Tracheal epithelial cell (primary cell): ENCODE results near the gene FOXF2. TPM values are rescaled to one million over a fixed set of nuclear protein-coding genes. Genes with fewer than 3 reads are reported as not detected.

Experiments
- total RNA-seq: library from RNA; depleted of rRNA; stranded (reverse); fragments of >200 nt; gene quantifications from 2 replicates; pipeline ENCODE4 v1.2.1, GENCODE V29; 2014

The FOXF2 gene
- total RNA-seq, result not detected in 2 replicates

DNA sequence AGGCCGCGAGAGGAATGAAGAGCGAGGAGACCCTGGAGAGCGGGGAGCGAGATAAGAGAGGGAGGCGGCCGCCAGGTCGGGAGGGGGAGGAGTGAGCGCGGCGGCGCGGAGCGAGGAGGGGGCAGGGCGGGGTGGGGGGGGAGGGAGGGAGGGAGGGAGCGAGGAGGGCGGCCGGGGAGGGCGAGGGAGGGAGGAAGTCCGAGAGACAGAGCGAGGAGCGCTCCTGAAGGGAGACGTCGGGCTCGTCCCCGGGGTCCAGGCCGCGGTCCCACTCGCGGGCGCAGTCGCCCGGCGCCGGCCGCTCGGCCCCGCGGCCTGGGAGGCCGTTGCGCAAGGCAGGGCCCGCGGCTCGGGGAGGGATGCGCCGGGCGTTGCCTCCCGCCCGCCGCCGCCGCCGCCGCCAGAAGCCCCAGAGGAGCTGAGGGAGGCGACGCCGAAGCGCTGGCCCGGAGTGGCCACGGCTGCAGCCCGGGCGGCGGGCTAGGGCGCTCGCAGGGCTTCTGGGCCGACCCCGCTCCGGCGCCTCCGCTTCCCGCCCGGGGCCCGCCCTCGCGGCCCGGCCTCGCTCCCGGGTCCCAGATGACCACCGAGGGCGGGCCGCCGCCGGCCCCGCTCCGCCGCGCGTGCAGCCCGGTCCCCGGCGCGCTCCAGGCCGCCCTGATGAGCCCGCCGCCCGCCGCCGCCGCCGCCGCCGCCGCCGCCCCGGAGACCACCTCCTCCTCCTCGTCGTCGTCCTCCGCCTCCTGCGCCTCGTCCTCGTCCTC, at the start of gene FOXF2:
TSS of gene FOXF2 (plus strand) at position 208 of the 764 bp plus-strand sequence. CDS start at position 580, 372 bp downstream.

Other genes starting within 250 kb of the FOXF2 start
- 2.2 and 8.1 TPM in 2 replicates for gene FOXQ1, start 77.5 kb upstream of the FOXF2 start, total RNA-seq
- gene FOXC1, start 220.3 kb downstream of the FOXF2 start, total RNA-seq, result 5.3 and 6.2 TPM in 2 replicates